ENCODE results near the gene OPN1LW. TPM values are rescaled to one million over a fixed set of nuclear protein-coding genes. Genes with fewer than 3 reads are reported as not detected.
"Not testable (repeated sequence)": the region's sequence is repeated elsewhere in the genome, so short reads cannot be mapped to it uniquely, and the experiment has no call there.

The OPN1LW gene
- total and polyA plus RNA-seq, 2 donors (not counting 1 experiment from before 2014, with no cell fraction given) = not detected

GRCh38 chrX:154183794-154184193 is 39.8 kb downstream of the OPN1LW start:
- not testable (repeated sequence) for H3K27ac ChIP-seq (ENCODE audit: insufficient read depth, low read length); H2AFZ ChIP-seq (ENCODE audit: low read length); H3K4me1 ChIP-seq (ENCODE audit: control insufficient read depth, extremely low read depth, insufficient read depth, low read length); H3K4me3 ChIP-seq (replicated peaks in 1 of 4; ENCODE audit: control extremely low read depth in 1 of 4, insufficient read depth in 1 of 4, low read depth in 3 of 4, low read length in 4 of 4); H3K9me3 ChIP-seq (ENCODE audit: control insufficient read depth, insufficient read depth, low read depth, low read length); H3K36me3 ChIP-seq (ENCODE audit: control insufficient read depth, insufficient read depth, low read length); H3K79me2 ChIP-seq (ENCODE audit: control insufficient read depth, insufficient read depth, low read length); H4K20me1 ChIP-seq (ENCODE audit: control insufficient read depth, extremely low read depth, insufficient read depth, low read length); H3K27me3 ChIP-seq (ENCODE audit: control insufficient read depth, insufficient read depth, low read length); H3K4me2 ChIP-seq (ENCODE audit: extremely low read depth, insufficient read depth, low read length); H3K9ac ChIP-seq (ENCODE audit: insufficient read depth, low read length); DNase-seq (ENCODE audit: low read depth in 2 of 2)

- H2AFZ ChIP-seq (ENCODE audit: low read length); H3K4me3 ChIP-seq (replicated peaks in 1 of 4; ENCODE audit: control extremely low read depth in 1 of 4, insufficient read depth in 1 of 4, low read depth in 3 of 4, low read length in 4 of 4); H3K36me3 ChIP-seq (ENCODE audit: control insufficient read depth, insufficient read depth, low read length); DNase-seq (ENCODE audit: low read depth in 2 of 2); H3K4me2 ChIP-seq (ENCODE audit: extremely low read depth, insufficient read depth, low read length); H3K79me2 ChIP-seq (ENCODE audit: control insufficient read depth, insufficient read depth, low read length); H3K9ac ChIP-seq (ENCODE audit: insufficient read depth, low read length); H3K27ac ChIP-seq (ENCODE audit: insufficient read depth, low read length); H3K9me3 ChIP-seq (ENCODE audit: control insufficient read depth, insufficient read depth, low read depth, low read length); H4K20me1 ChIP-seq (ENCODE audit: control insufficient read depth, extremely low read depth, insufficient read depth, low read length); H3K4me1 ChIP-seq (ENCODE audit: control insufficient read depth, extremely low read depth, insufficient read depth, low read length); H3K27me3 ChIP-seq (ENCODE audit: control insufficient read depth, insufficient read depth, low read length): not testable (repeated sequence)
Observed at GRCh38 chrX:154192846-154193245, 48.8 kb downstream of the OPN1LW start.

- not testable (repeated sequence) for H3K27me3 ChIP-seq (ENCODE audit: control insufficient read depth, insufficient read depth, low read length); H3K4me2 ChIP-seq (ENCODE audit: extremely low read depth, insufficient read depth, low read length); H3K9ac ChIP-seq (ENCODE audit: insufficient read depth, low read length); H3K4me1 ChIP-seq (ENCODE audit: control insufficient read depth, extremely low read depth, insufficient read depth, low read length); H3K4me3 ChIP-seq (replicated peaks in 1 of 4; ENCODE audit: control extremely low read depth in 1 of 4, insufficient read depth in 1 of 4, low read depth in 3 of 4, low read length in 4 of 4); H3K36me3 ChIP-seq (ENCODE audit: control insufficient read depth, insufficient read depth, low read length); H2AFZ ChIP-seq (ENCODE audit: low read length); DNase-seq (ENCODE audit: low read depth in 2 of 2); H4K20me1 ChIP-seq (ENCODE audit: control insufficient read depth, extremely low read depth, insufficient read depth, low read length); H3K27ac ChIP-seq (ENCODE audit: insufficient read depth, low read length); H3K9me3 ChIP-seq (ENCODE audit: control insufficient read depth, insufficient read depth, low read depth, low read length); H3K79me2 ChIP-seq (ENCODE audit: control insufficient read depth, insufficient read depth, low read length)
Observed at GRCh38 chrX:154194316-154194715, 50.3 kb downstream of the OPN1LW start.

- not testable (repeated sequence) for H3K4me1 ChIP-seq (ENCODE audit: control insufficient read depth, extremely low read depth, insufficient read depth, low read length); H3K9me3 ChIP-seq (ENCODE audit: control insufficient read depth, insufficient read depth, low read depth, low read length); H3K9ac ChIP-seq (ENCODE audit: insufficient read depth, low read length); H3K36me3 ChIP-seq (ENCODE audit: control insufficient read depth, insufficient read depth, low read length); DNase-seq (ENCODE audit: low read depth in 2 of 2); H3K27me3 ChIP-seq (ENCODE audit: control insufficient read depth, insufficient read depth, low read length); H2AFZ ChIP-seq (ENCODE audit: low read length); H3K79me2 ChIP-seq (ENCODE audit: control insufficient read depth, insufficient read depth, low read length); H4K20me1 ChIP-seq (ENCODE audit: control insufficient read depth, extremely low read depth, insufficient read depth, low read length); H3K27ac ChIP-seq (ENCODE audit: insufficient read depth, low read length); H3K4me3 ChIP-seq (replicated peaks in 1 of 4; ENCODE audit: control extremely low read depth in 1 of 4, insufficient read depth in 1 of 4, low read depth in 3 of 4, low read length in 4 of 4); H3K4me2 ChIP-seq (ENCODE audit: extremely low read depth, insufficient read depth, low read length)
Observed at GRCh38 chrX:154196466-154196865, 52.4 kb downstream of the OPN1LW start.

Other genes with a start within 250 kb of the OPN1LW start
- gene AVPR2, start 239.6 kb upstream of the OPN1LW start, total RNA-seq = not detected in 2 replicates
- not detected in 2 replicates for gene AVPR2, start 239.6 kb upstream of the OPN1LW start, polyA plus RNA-seq
- gene ARHGAP4, start 218.0 kb upstream of the OPN1LW start, total RNA-seq = 1.3 and 1.5 TPM in 2 replicates
- 0.12 and 0.51 TPM in 2 replicates for gene ARHGAP4, start 218.0 kb upstream of the OPN1LW start, polyA plus RNA-seq
- 31.6 and 37.0 TPM in 2 replicates for gene NAA10, start 209.2 kb upstream of the OPN1LW start, total RNA-seq
- gene NAA10, start 209.2 kb upstream of the OPN1LW start, polyA plus RNA-seq = 66.2 and 115 TPM in 2 replicates
- gene RENBP, start 199.6 kb upstream of the OPN1LW start, total RNA-seq = 5.4 and 8.8 TPM in 2 replicates
- gene RENBP, start 199.6 kb upstream of the OPN1LW start, polyA plus RNA-seq = 0.90 and 0.92 TPM in 2 replicates
- 7.4 and 10.2 TPM in 2 replicates for gene HCFC1, start 172.4 kb upstream of the OPN1LW start, total RNA-seq
- 3.0 and 6.7 TPM in 2 replicates for gene HCFC1, start 172.4 kb upstream of the OPN1LW start, polyA plus RNA-seq
- 6.4 and 8.3 TPM in 2 replicates for gene TMEM187, start 171.5 kb upstream of the OPN1LW start, total RNA-seq
- 4.6 and 4.7 TPM in 2 replicates for gene TMEM187, start 171.5 kb upstream of the OPN1LW start, polyA plus RNA-seq
- 61.1 and 65.9 TPM in 2 replicates for gene IRAK1, start 124.3 kb upstream of the OPN1LW start, total RNA-seq
- gene IRAK1, start 124.3 kb upstream of the OPN1LW start, polyA plus RNA-seq = 25.9 and 48.1 TPM in 2 replicates
- 15.4 and 24.9 TPM in 2 replicates for gene MECP2, start 46.5 kb upstream of the OPN1LW start, total RNA-seq
- gene MECP2, start 46.5 kb upstream of the OPN1LW start, polyA plus RNA-seq = 11.5 and 11.6 TPM in 2 replicates
- gene OPN1MW, start 38.4 kb downstream of the OPN1LW start, total RNA-seq = not detected in 2 replicates
- gene OPN1MW, start 38.4 kb downstream of the OPN1LW start, polyA plus RNA-seq = not detected in 2 replicates
- gene OPN1MW2, start 75.5 kb downstream of the OPN1LW start, total RNA-seq = not detected in 2 replicates
- not detected in 2 replicates for gene OPN1MW2, start 75.5 kb downstream of the OPN1LW start, polyA plus RNA-seq
- not detected in 2 replicates for gene OPN1MW3, start 113.3 kb downstream of the OPN1LW start, total RNA-seq
- gene OPN1MW3, start 113.3 kb downstream of the OPN1LW start, polyA plus RNA-seq = not detected in 2 replicates
- gene TEX28, start 150.9 kb downstream of the OPN1LW start, total RNA-seq = not detected in 2 replicates
- not detected in 2 replicates for gene TEX28, start 150.9 kb downstream of the OPN1LW start, polyA plus RNA-seq
- gene TKTL1, start 151.6 kb downstream of the OPN1LW start, total RNA-seq = not detected in 2 replicates
- gene TKTL1, start 151.6 kb downstream of the OPN1LW start, polyA plus RNA-seq = not detected in 2 replicates
- 2,298 and 2,728 TPM in 2 replicates for gene FLNA, start 230.4 kb downstream of the OPN1LW start, total RNA-seq
- 654 and 799 TPM in 2 replicates for gene FLNA, start 230.4 kb downstream of the OPN1LW start, polyA plus RNA-seq
- gene EMD, start 235.1 kb downstream of the OPN1LW start, total RNA-seq = 23.4 and 26.4 TPM in 2 replicates
- 72.1 and 82.4 TPM in 2 replicates for gene EMD, start 235.1 kb downstream of the OPN1LW start, polyA plus RNA-seq

Measured in fibroblast of lung (primary cell).